ENCODE measurements around the gene SPOCK1.

Gene SPOCK1

GRCh38 chr5:137470921-137471220 is 28.3 kb downstream of the SPOCK1 start:
- H3K27ac Mint-ChIP-seq: no peak overlapping the region
- peaks cover 34% of the 10 kb centered on the region for H3K27me3 Mint-ChIP-seq (ENCODE audit: low read depth, poor library complexity)
- H3K36me3 Mint-ChIP-seq (ENCODE audit: low read depth): no peaks in the 10 kb centered on the region
- no peaks in the 10 kb centered on the region for H3K9me3 Mint-ChIP-seq
- H3K4me1 Mint-ChIP-seq: no peaks in the 10 kb centered on the region
- no peak for DNase-seq
- no peak overlapping the region for H3K4me3 Mint-ChIP-seq
- TF ChIP-seq CTCF (IDR thresholded peaks at IDR 0.05): no peak

- H3K4me3 Mint-ChIP-seq: no peak overlapping the region
- H3K27ac Mint-ChIP-seq: no peak overlapping the region
- no peaks in the 10 kb centered on the region for H3K4me1 Mint-ChIP-seq
- no peak for DNase-seq
- TF ChIP-seq CTCF (IDR thresholded peaks at IDR 0.05): no peak
- H3K36me3 Mint-ChIP-seq (ENCODE audit: low read depth): no peaks in the 10 kb centered on the region
- H3K27me3 Mint-ChIP-seq (ENCODE audit: low read depth, poor library complexity): peaks cover 38% of the 10 kb centered on the region
- H3K9me3 Mint-ChIP-seq: no peaks in the 10 kb centered on the region
Measured at GRCh38 chr5:137470111-137470920, 28.8 kb downstream of the SPOCK1 start.

GRCh38 chr5:137466889-137467288 is 32.2 kb downstream of the SPOCK1 start:
- no peak for TF ChIP-seq CTCF (IDR thresholded peaks at IDR 0.05)
- no peak for DNase-seq
- Mint-ChIP-seq H3K9me3 (no peaks in the 10 kb centered on the region), H3K36me3 (ENCODE audit: low read depth) (no peaks in the 10 kb centered on the region), H3K27ac (no peak overlapping the region), H3K27me3 (ENCODE audit: low read depth, poor library complexity) (peaks cover 27% of the 10 kb centered on the region), H3K4me3 (no peak overlapping the region), H3K4me1 (no peaks in the 10 kb centered on the region)

- Mint-ChIP-seq H3K4me1 (no peaks in the 10 kb centered on the region), H3K27me3 (ENCODE audit: low read depth, poor library complexity) (peaks cover 19% of the 10 kb centered on the region), H3K4me3 (no peak overlapping the region), H3K36me3 (ENCODE audit: low read depth) (no peaks in the 10 kb centered on the region), H3K27ac (no peak overlapping the region), H3K9me3 (no peaks in the 10 kb centered on the region)
- DNase-seq: no peak
- TF ChIP-seq CTCF (IDR thresholded peaks at IDR 0.05): no peak
Measured at GRCh38 chr5:137465930-137466329, 33.2 kb downstream of the SPOCK1 start.

GRCh38 chr5:137462816-137463520 is 36.2 kb downstream of the SPOCK1 start:
- Mint-ChIP-seq H3K27ac (no peak overlapping the region), H3K4me1 (no peaks in the 10 kb centered on the region), H3K4me3 (no peak overlapping the region), H3K27me3 (ENCODE audit: low read depth, poor library complexity) (peaks cover 22% of the 10 kb centered on the region), H3K36me3 (ENCODE audit: low read depth) (no peaks in the 10 kb centered on the region), H3K9me3 (no peaks in the 10 kb centered on the region)
- no peak for DNase-seq
- TF ChIP-seq CTCF (IDR thresholded peaks at IDR 0.05): no peak

GRCh38 chr5:137462265-137462590 is 36.9 kb downstream of the SPOCK1 start:
- Mint-ChIP-seq H3K4me3 (no peak overlapping the region), H3K27me3 (ENCODE audit: low read depth, poor library complexity) (peaks cover 25% of the 10 kb centered on the region)

More at GRCh38 chr5:137462265-137462590, 36.9 kb downstream of the SPOCK1 start:
- no peaks in the 10 kb centered on the region for H3K36me3 Mint-ChIP-seq (ENCODE audit: low read depth)
- no peaks in the 10 kb centered on the region for H3K9me3 Mint-ChIP-seq
- H3K4me1 Mint-ChIP-seq: no peaks in the 10 kb centered on the region
- no peak for TF ChIP-seq CTCF (IDR thresholded peaks at IDR 0.05)
- no peak for DNase-seq
- H3K27ac Mint-ChIP-seq: no peak overlapping the region

Data from nephron progenitor cell (in vitro differentiated cells).